Left lobe of liver (tissue), 2 donors: ENCODE measurements around the gene PTPRR. TPM values are rescaled to one million over a fixed set of nuclear protein-coding genes. Genes with fewer than 3 reads are reported as not detected.

Source experiments
- ATAC-seq: fragments of 200-7000 bp; cut with Tn5 transposase; one replicate; pipeline ENCODE4 v1.9.1; 2020; ENCODE audit warnings: mild to moderate bottlenecking, moderate library complexity
- DNase-seq: peaks from one replicate; pipeline ENCODE4 v3.0.0-alpha.2; 2020; ENCODE audit warnings: low spot score
- total RNA-seq: library from RNA; stranded (reverse); gene quantifications from one replicate; pipeline ENCODE4 v1.2.1, GENCODE V29; 2021
- donor health status: DM: no; HTN: no; CAD: no; lungs with moderate emphysema.
- donor health status: DM: no; HTN: yes; CAD: no.

PTPRR gene
- total RNA-seq, 1 donor from 2014 or later, result not detected

DNA sequence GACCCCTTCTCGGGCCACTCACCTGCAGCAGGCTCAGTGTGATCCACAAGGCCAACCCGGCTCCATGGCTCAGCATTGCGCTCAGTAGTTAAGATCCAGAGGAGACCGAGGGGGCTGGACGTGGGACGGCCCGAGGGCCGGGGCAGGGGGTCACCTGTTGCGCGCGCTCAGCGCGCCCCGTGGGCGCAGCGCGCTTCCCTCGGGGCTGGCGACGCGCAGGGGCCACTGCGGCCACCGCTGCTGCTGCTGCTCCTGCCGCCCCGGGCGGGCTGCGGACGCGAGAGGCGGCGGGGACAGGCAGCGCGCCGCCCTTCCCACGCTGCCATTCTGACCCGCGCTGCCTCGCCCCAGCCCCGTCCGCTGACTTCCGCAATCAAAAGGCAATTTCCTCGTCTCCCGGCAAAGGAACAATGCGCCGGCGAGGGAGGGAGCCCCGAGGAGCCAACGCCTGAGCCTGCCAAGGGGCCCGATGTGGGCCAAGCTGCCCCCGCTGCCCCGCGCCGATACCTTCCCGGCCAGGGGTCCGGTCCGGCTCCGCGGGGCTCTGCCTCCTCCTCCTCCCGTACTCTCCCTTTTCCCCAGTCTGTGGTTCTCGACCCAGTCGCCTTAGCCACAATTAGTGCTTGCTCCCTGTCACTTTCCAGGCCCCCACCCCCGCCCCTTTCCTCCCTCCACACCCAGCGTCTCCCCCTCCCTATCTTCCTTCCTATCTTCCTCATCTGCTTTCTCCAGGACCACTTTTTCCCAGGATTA is 310.6 kb downstream of the PTPRR start:
- ATAC-seq (peak; percentile 84), DNase-seq (peak; percentile 49)

DNA sequence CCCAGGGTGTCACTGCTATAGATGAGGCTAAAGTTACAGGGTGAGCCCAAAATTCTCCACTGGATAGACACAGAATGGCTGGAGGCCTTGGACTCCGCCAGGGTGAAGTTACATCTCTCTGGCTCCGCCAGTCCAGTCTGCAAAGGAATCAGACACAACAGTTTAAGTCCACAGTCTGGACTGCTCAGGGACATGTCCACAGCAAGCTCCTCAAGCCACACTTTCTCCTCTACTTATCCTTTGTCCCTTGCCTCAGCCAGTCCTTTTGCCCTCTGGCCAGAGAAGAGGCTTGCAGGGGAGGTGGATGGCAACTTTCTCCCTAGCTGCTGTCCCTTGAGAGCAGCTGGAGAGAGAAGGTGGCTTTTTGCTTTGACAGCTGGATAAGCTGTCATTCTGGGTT is 311.3 kb downstream of the PTPRR start:
- ATAC-seq (no peak), DNase-seq (no peak)

DNA sequence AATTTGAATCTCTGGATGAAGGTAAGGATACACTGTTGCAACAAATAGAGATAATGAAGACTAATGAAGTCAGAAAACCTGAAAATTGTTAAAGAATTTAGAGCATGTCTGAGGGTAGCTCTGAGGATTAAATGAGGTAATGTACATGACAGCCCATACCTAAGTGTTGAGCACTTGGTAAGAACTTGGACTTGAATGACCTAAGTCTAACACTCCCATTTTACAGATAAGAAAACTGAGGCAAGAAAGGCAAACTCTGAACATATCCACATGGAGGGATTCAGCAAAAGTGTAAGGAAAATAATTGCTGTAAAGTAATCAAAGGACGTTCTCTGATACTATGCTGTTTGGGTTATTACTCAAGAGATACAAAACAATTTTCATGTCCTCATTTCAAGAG is 312.4 kb downstream of the PTPRR start:
- no peak for ATAC-seq
- DNase-seq, result no peak

DNA sequence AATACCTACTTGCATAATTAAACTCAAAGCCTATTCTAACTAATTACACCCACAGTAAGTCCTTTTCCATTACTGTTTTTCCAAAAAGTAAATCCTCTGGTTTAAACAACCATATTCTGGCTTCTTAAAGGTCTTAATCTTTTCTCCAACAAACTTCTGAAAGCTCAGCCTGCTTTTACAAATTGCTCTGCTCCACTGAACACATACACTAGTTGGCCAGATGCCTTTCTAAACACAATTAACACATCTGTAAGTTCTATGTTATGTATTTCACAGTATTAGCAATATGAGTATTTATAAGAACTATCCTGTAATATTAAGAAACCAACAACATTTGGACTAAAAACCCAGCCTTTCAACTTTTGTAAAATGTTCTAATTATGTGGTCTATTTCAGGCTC is 313.4 kb downstream of the PTPRR start:
- no peak for ATAC-seq
- no peak for DNase-seq

DNA sequence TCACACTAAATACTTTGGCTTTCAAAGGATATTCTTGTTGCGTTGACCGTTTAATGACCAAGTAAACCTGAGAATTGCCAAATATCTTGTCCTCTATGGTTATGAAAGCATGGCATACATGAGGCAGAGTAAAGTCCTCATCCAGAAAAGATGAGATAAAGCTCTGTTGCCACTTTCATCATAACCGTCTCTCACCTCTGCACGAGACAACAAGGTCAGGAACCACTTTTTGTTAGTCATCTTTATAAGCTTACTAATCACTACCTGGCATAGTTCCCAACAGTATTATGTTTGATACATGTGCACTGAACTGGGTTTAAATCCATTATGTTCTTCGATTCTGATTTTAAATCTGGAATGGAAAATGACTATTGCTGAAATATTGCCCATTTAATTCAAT is 314.6 kb downstream of the PTPRR start:
- ATAC-seq (no peak), DNase-seq (no peak)

DNA sequence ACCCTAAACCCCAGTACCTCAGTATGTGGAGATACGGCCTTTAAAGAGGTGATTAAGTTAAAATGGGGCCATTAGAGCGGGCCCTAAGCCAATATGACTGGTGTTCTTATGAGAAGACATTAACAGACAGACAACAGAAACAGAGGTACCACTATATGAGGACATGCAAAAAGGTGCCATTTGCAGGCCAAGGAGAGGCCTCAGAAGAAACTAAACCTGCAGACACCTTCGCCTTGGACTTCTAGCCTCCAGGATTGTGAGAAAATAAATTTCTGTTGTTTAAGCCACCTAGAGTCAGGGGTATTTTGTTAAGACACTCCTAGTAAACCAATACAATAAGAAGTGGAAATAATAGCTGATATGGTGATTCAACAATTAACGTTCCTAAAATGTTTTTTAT is 315.9 kb downstream of the PTPRR start:
- DNase-seq, result no peak
- ATAC-seq, result no peak

DNA sequence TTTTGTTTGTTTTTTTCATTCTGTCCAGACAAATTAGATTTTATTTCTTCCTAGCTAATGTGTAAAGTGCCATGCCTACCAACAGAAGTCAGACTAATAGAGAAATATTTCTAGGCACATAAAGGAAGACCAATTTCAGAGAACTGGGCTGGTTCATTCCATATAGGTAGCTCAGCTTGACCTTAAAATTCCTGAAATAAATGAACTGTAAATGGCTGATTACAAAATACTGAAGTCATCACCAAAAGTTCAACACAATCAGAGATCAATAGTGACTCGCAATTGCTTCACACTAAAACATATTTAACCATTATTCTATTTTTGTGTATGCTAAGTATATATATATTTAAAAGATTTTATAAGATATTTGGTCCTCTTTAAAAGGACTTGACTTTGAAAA is 317.5 kb downstream of the PTPRR start:
- no peak for ATAC-seq
- no peak for DNase-seq

DNA sequence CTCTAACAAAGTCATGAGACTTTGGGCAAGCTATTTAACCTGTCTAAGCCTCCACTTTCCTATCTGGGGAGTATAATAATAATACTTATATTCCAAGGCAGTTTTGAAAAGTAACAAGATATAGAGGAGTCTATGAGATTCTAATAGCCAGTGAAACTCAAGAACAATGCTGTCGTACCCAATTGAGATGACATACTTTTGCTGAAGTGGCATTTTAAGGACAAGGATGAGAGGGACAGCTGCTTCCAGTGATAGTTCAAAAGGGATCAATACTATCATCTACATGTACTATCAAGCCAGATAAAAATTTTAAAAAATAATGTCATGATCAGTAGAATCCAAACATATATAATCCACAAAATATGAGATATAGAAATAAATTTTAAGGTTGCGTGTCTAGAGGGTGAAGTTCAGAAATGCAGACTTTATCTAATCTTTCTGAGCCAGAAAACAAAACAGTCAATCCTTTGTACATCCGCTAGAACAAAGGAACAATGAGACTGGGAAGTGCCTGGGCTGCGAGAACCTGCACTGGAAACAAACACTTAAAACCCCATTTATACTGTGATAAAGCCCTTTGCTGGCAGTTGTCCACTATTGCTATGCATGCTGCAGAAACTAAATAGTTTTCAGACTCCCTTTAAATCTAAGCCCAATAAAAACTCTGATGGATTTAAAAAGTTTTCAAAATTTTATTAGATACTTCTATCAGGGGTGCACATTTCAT is 321.9 kb downstream of the PTPRR start:
- ATAC-seq, result peak; percentile 37
- DNase-seq, result no peak

DNA sequence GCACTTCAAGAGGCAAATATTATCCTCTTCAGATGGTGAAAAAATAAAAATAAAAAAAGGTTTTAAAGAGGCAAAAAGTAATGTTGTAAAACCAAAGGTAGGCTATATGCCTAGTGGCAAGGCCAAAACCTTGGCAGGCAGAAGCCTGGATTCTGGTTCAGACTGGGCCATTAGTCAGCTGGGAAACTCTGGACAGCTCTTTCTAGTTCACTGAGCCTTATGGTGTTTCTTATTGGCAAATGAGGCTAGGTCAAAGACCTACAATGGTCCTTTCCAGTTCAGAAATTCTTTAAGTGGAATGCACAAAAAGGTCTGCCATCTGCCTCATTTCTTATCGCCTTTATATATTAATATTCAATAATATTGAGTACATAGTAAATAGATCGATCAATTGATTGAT is 327.9 kb downstream of the PTPRR start:
- ATAC-seq (no peak), DNase-seq (no peak)

DNA sequence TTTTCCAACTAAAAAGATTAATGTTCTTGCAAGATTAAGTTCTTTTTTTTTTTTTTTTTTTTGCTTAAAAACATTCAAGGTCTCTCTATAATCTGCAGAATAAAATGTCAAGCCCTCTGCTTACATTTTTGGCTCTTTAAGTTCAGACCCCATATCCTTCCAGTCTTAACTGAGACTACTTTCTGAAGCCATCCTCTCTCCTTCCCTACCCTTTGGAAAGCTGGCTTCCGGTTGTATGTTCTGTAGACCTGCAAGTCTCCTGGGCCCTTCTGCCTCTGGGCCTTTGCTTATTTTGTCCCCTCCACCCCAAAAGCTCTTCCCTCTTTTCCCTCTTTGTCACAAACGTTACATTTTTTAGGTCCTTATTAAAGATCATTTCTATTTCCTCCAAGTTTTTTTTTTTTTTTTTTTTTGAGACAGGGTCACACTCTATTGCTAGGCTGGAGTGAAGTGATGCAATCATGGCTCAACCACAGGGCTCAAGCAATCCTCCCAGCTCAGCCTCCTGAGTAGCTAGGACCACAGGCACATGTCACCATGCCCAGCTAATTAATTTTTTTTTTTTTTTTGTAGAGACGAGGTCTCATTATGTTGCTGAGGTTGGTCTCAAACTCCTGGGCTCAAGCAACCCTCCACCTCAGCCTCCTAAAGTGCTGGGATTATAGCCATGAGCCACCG is 329.9 kb downstream of the PTPRR start:
- ATAC-seq (no peak), DNase-seq (no peak)

DNA sequence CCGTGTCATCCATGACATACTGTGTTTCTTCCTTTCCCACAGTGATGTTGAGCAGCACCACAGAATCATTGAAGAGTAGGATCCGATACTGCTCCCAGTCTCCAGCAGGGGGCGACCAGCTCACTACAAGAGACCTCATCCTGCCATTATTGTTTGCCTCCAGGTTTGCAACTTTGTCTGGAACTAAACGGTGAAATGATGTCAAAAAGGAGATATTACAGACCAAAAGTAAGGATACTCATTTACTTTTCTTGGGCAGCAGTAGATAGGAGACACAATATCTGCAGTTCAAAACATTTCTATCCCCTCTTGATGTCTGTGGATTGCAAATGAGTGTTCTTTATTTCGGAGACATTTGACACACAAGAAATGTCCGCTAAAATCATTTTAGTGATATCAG is 330.5 kb downstream of the PTPRR start:
- peak; percentile 94 for ATAC-seq
- DNase-seq, result peak; percentile 61

Other genes starting within 250 kb of the PTPRR start
- gene TSPAN8, start 237.3 kb upstream of the PTPRR start, total RNA-seq, result 12.0 TPM